Gastroesophageal sphincter (tissue), 3 donors: Measurements from ENCODE around the gene CUBN.

Experiments used
- CTCF ChIP-seq, 4 experiments: fragments of 200-600 bp in 2 of 4; fragments of 450-650 bp in 2 of 4; sonication (generic) in 1 of 4; IDR thresholded peaks; one replicate each; pipeline ENCODE4 v1.5.1; 2017 to 2019; ENCODE audit warnings: antibody characterized with exemption in 4 of 4, mild to moderate bottlenecking in 2 of 4, moderate library complexity in 2 of 4
- POLR2AphosphoS5 ChIP-seq: sonication (generic); formaldehyde crosslinking; IDR thresholded peaks from one replicate; pipeline ENCODE4 v1.6.1; 2017; ENCODE audit warnings: antibody characterized with exemption

- TF ChIP-seq POLR2AphosphoS5 (no peak), CTCF (IDR thresholded peaks at IDR 0.05) (no peak)
Measured at GRCh38 chr10:16945593-16945992, 184.0 kb downstream of the CUBN start.
